ENCODE results near the gene DLL1.

The DLL1 gene

GRCh38 chr6:170248111-170248805 is 42.6 kb downstream of the DLL1 start:
- Histone ChIP-seq H3K27me3 (ENCODE audit: control insufficient read depth, insufficient read depth, low read length) (no peaks in the 10 kb centered on the region), H3K9ac (ENCODE audit: low read depth, low read length) (no peak overlapping the region), H3K9me3 (ENCODE audit: control insufficient read depth, insufficient read depth, low read length) (no peaks in the 10 kb centered on the region), H3K4me1 (ENCODE audit: control insufficient read depth, insufficient read depth, low read length) (no peaks in the 10 kb centered on the region; the same call in 1 of the 2 replicates), H3K4me3 (ENCODE audit: low read depth, low read length) (no peak overlapping the region), H3K36me3 (ENCODE audit: control insufficient read depth, insufficient read depth, low read length) (no peaks in the 10 kb centered on the region), H3K27ac (ENCODE audit: low read depth, low read length) (no peak overlapping the region)

GRCh38 chr6:170247178-170247701 is 43.6 kb downstream of the DLL1 start:
- Histone ChIP-seq H3K36me3 (ENCODE audit: control insufficient read depth, insufficient read depth, low read length) (no peaks in the 10 kb centered on the region), H3K27me3 (ENCODE audit: control insufficient read depth, insufficient read depth, low read length) (no peaks in the 10 kb centered on the region), H3K4me3 (ENCODE audit: low read depth, low read length) (no peak overlapping the region)

GRCh38 chr6:170245475-170245992 is 45.3 kb downstream of the DLL1 start:
- Histone ChIP-seq H3K9me3 (ENCODE audit: control insufficient read depth, insufficient read depth, low read length) (no peaks in the 10 kb centered on the region), H3K4me1 (ENCODE audit: control insufficient read depth, insufficient read depth, low read length) (no peaks in the 10 kb centered on the region; the same call in 1 of the 2 replicates), H3K36me3 (ENCODE audit: control insufficient read depth, insufficient read depth, low read length) (no peaks in the 10 kb centered on the region), H3K27me3 (ENCODE audit: control insufficient read depth, insufficient read depth, low read length) (no peaks in the 10 kb centered on the region), H3K9ac (ENCODE audit: low read depth, low read length) (no peak overlapping the region), H3K27ac (ENCODE audit: low read depth, low read length) (no peak overlapping the region), H3K4me3 (ENCODE audit: low read depth, low read length) (no peak overlapping the region)

More at GRCh38 chr6:170247178-170247701, 43.6 kb downstream of the DLL1 start:
- H3K9me3 ChIP-seq (ENCODE audit: control insufficient read depth, insufficient read depth, low read length) = no peaks in the 10 kb centered on the region
- H3K4me1 ChIP-seq (ENCODE audit: control insufficient read depth, insufficient read depth, low read length) = no peaks in the 10 kb centered on the region; the same call in 1 of the 2 replicates
- H3K9ac ChIP-seq (ENCODE audit: low read depth, low read length) = no peak overlapping the region
- H3K27ac ChIP-seq (ENCODE audit: low read depth, low read length) = no peak overlapping the region

- Histone ChIP-seq H3K4me3 (ENCODE audit: low read depth, low read length) (no peak overlapping the region), H3K27ac (ENCODE audit: low read depth, low read length) (no peak overlapping the region), H3K4me1 (ENCODE audit: control insufficient read depth, insufficient read depth, low read length) (no peaks in the 10 kb centered on the region; the same call in 1 of the 2 replicates), H3K9ac (ENCODE audit: low read depth, low read length) (no peak overlapping the region), H3K9me3 (ENCODE audit: control insufficient read depth, insufficient read depth, low read length) (no peaks in the 10 kb centered on the region), H3K27me3 (ENCODE audit: control insufficient read depth, insufficient read depth, low read length) (no peaks in the 10 kb centered on the region), H3K36me3 (ENCODE audit: control insufficient read depth, insufficient read depth, low read length) (no peaks in the 10 kb centered on the region)
Measured at GRCh38 chr6:170244721-170245474, 46.0 kb downstream of the DLL1 start.

GRCh38 chr6:170243791-170244291 is 47.0 kb downstream of the DLL1 start:
- Histone ChIP-seq H3K4me1 (ENCODE audit: control insufficient read depth, insufficient read depth, low read length) (no peaks in the 10 kb centered on the region; the same call in 1 of the 2 replicates), H3K9me3 (ENCODE audit: control insufficient read depth, insufficient read depth, low read length) (no peaks in the 10 kb centered on the region), H3K27ac (ENCODE audit: low read depth, low read length) (no peak overlapping the region), H3K36me3 (ENCODE audit: control insufficient read depth, insufficient read depth, low read length) (no peaks in the 10 kb centered on the region), H3K9ac (ENCODE audit: low read depth, low read length) (no peak overlapping the region), H3K4me3 (ENCODE audit: low read depth, low read length) (no peak overlapping the region), H3K27me3 (ENCODE audit: control insufficient read depth, insufficient read depth, low read length) (no peaks in the 10 kb centered on the region)

- Histone ChIP-seq H3K4me1 (ENCODE audit: control insufficient read depth, insufficient read depth, low read length) (no peaks in the 10 kb centered on the region; the same call in 1 of the 2 replicates), H3K27ac (ENCODE audit: low read depth, low read length) (no peak overlapping the region), H3K36me3 (ENCODE audit: control insufficient read depth, insufficient read depth, low read length) (no peaks in the 10 kb centered on the region), H3K9ac (ENCODE audit: low read depth, low read length) (no peak overlapping the region), H3K4me3 (ENCODE audit: low read depth, low read length) (no peak overlapping the region), H3K9me3 (ENCODE audit: control insufficient read depth, insufficient read depth, low read length) (no peaks in the 10 kb centered on the region), H3K27me3 (ENCODE audit: control insufficient read depth, insufficient read depth, low read length) (no peaks in the 10 kb centered on the region)
Measured at GRCh38 chr6:170243386-170243785, 47.5 kb downstream of the DLL1 start.

- no peak overlapping the region for H3K4me3 ChIP-seq (ENCODE audit: low read depth, low read length)
- peaks cover 7% of the 10 kb centered on the region; the same call in 1 of the 2 replicates for H3K4me1 ChIP-seq (ENCODE audit: control insufficient read depth, insufficient read depth, low read length)
- no peaks in the 10 kb centered on the region for H3K27me3 ChIP-seq (ENCODE audit: control insufficient read depth, insufficient read depth, low read length)
- no peak overlapping the region for H3K27ac ChIP-seq (ENCODE audit: low read depth, low read length)
- H3K9ac ChIP-seq (ENCODE audit: low read depth, low read length) = no peak overlapping the region
- H3K9me3 ChIP-seq (ENCODE audit: control insufficient read depth, insufficient read depth, low read length) = no peaks in the 10 kb centered on the region
- no peaks in the 10 kb centered on the region for H3K36me3 ChIP-seq (ENCODE audit: control insufficient read depth, insufficient read depth, low read length)
Measured at GRCh38 chr6:170238741-170239565, 51.9 kb downstream of the DLL1 start.

GRCh38 chr6:170237999-170238740 is 52.7 kb downstream of the DLL1 start:
- H3K9ac ChIP-seq (ENCODE audit: low read depth, low read length) = no peak overlapping the region
- H3K27me3 ChIP-seq (ENCODE audit: control insufficient read depth, insufficient read depth, low read length) = no peaks in the 10 kb centered on the region
- H3K4me3 ChIP-seq (ENCODE audit: low read depth, low read length) = no peak overlapping the region
- no peak overlapping the region for H3K27ac ChIP-seq (ENCODE audit: low read depth, low read length)
- no peaks in the 10 kb centered on the region for H3K36me3 ChIP-seq (ENCODE audit: control insufficient read depth, insufficient read depth, low read length)
- no peaks in the 10 kb centered on the region for H3K9me3 ChIP-seq (ENCODE audit: control insufficient read depth, insufficient read depth, low read length)
- H3K4me1 ChIP-seq (ENCODE audit: control insufficient read depth, insufficient read depth, low read length) = peaks cover 7% of the 10 kb centered on the region; the same call in 1 of the 2 replicates

GRCh38 chr6:170236131-170236836 is 54.6 kb downstream of the DLL1 start:
- H3K36me3 ChIP-seq (ENCODE audit: control insufficient read depth, insufficient read depth, low read length) = no peaks in the 10 kb centered on the region
- H3K9ac ChIP-seq (ENCODE audit: low read depth, low read length) = no peak overlapping the region
- H3K27ac ChIP-seq (ENCODE audit: low read depth, low read length) = no peak overlapping the region
- H3K4me3 ChIP-seq (ENCODE audit: low read depth, low read length) = no peak overlapping the region
- peaks cover 7% of the 10 kb centered on the region; the same call in 1 of the 2 replicates for H3K4me1 ChIP-seq (ENCODE audit: control insufficient read depth, insufficient read depth, low read length)
- no peaks in the 10 kb centered on the region for H3K9me3 ChIP-seq (ENCODE audit: control insufficient read depth, insufficient read depth, low read length)
- no peaks in the 10 kb centered on the region for H3K27me3 ChIP-seq (ENCODE audit: control insufficient read depth, insufficient read depth, low read length)
